SK-N-SH (cell line): ENCODE data around the gene SEC16A. TPM values are rescaled to one million over a fixed set of nuclear protein-coding genes. Genes with fewer than 3 reads are reported as not detected.

ENCODE experiments used
- CTCF ChIA-PET: fragments of 300-600, 350-600 bp; formaldehyde crosslinking; extraction: SDS; loops from one replicate; lab custom pipeline; 2021; lab: Yijun Ruan, JAX
- POLR2A ChIA-PET: fragments of 350-600 bp; sonication (Branson Sonifier 250); formaldehyde crosslinking; extraction: SDS; loops from one replicate; lab custom pipeline; 2020; ENCODE audit warnings: antibody characterized with exemption, inconsistent platforms; lab: Yijun Ruan, JAX
- DNase-seq: peaks from one replicate; pipeline ENCODE4 v3.0.0; 2012
- H2AFZ ChIP-seq: fragments of 200-600 bp; sonication (generic); 2 replicates; pipeline ENCODE4 v1.8.1; 2016; ENCODE audit warnings: antibody characterized with exemption, mild to moderate bottlenecking, low read depth
- H3F3A ChIP-seq: fragments of 200-600 bp; sonication (generic); replicated peaks from 2 replicates; pipeline ENCODE3; 2016; ENCODE audit warnings: antibody characterized with exemption, mild to moderate bottlenecking; ENCODE audit not compliant: insufficient read depth
- H3K27ac ChIP-seq, 2 experiments: fragments of 200-500 bp in 1 of 2; fragments of 200-600 bp in 1 of 2; sonication (Bioruptor generic) in 1 of 2; sonication (generic), shearing (Covaris generic) in 1 of 2; 2 replicates each; pipeline versions ENCODE4 v1.5.1 to v1.6.1; 2014 to 2016; ENCODE audit warnings: low read depth in 2 of 2, inconsistent platforms in 1 of 2, low read length in 1 of 2, mild to moderate bottlenecking in 1 of 2, mixed read lengths in 1 of 2
- H3K27me3 ChIP-seq: fragments of 200-600 bp; sonication (generic), shearing (Covaris generic); 2 replicates; pipeline ENCODE4 v1.6.1; 2016; ENCODE audit warnings: mixed run types; ENCODE audit not compliant: insufficient read depth
- H3K36me3 ChIP-seq, 2 experiments: fragments of 200-500 bp in 1 of 2; fragments of 200-600 bp in 1 of 2; sonication (Bioruptor generic) in 1 of 2; sonication (generic) in 1 of 2; replicated peaks in 1 of 2; 2 replicates each; pipeline versions ENCODE3 to v1.5.1; 2014 to 2016; ENCODE audit warnings: low read length in 1 of 2, mild to moderate bottlenecking in 1 of 2; ENCODE audit not compliant: insufficient read depth in 2 of 2, control insufficient read depth in 1 of 2
- H3K4me1 ChIP-seq, 2 experiments: fragments of 200-500 bp in 1 of 2; fragments of 200-600 bp in 1 of 2; sonication (Bioruptor generic) in 1 of 2; sonication (generic), shearing (Covaris generic) in 1 of 2; 2 replicates each; pipeline versions ENCODE4 v1.5.1 to v1.6.1; 2014 to 2016; ENCODE audit warnings: low read depth in 1 of 2, low read length in 1 of 2, mixed run types in 1 of 2; ENCODE audit not compliant: insufficient read depth in 2 of 2, control insufficient read depth in 1 of 2
- H3K4me2 ChIP-seq: fragments of 200-600 bp; sonication (generic), shearing (Covaris generic); 2 replicates; pipeline ENCODE4 v1.6.1; 2017; ENCODE audit warnings: mixed run types
- H3K4me3 ChIP-seq, 2 experiments: fragments of 200-500 bp in 1 of 2; fragments of 200-600 bp in 1 of 2; sonication (Bioruptor generic) in 1 of 2; sonication (generic), shearing (Covaris generic) in 1 of 2; 2 replicates each; pipeline versions ENCODE4 v1.5.1 to v1.8.1; 2014 to 2016; ENCODE audit warnings: low read depth in 2 of 2, inconsistent platforms in 1 of 2, low read length in 1 of 2, mild to moderate bottlenecking in 1 of 2, mixed read lengths in 1 of 2, moderate library complexity in 1 of 2
- H3K79me2 ChIP-seq: fragments of 200-600 bp; sonication (generic); 2 replicates; pipeline ENCODE4 v1.8.1; 2017; ENCODE audit warnings: mild to moderate bottlenecking; ENCODE audit not compliant: insufficient read depth
- H3K9ac ChIP-seq: fragments of 200-600 bp; sonication (generic); 2 replicates; pipeline ENCODE4 v1.6.1; 2017; ENCODE audit warnings: mixed run types
- H3K9me2 ChIP-seq: fragments of 200-600 bp; sonication (generic); 2 replicates; pipeline ENCODE4 v1.6.1; 2017; ENCODE audit warnings: mixed run types
- H3K9me3 ChIP-seq: fragments of 200-600 bp; sonication (generic); 2 replicates; pipeline ENCODE4 v1.6.1; 2017; ENCODE audit warnings: mixed run types, mild to moderate bottlenecking, moderate library complexity
- H4K20me1 ChIP-seq: fragments of 200-600 bp; sonication (generic); 2 replicates; pipeline ENCODE4 v1.6.1; 2017; ENCODE audit warnings: mild to moderate bottlenecking, mixed run types; ENCODE audit not compliant: insufficient read depth
- CHD2 ChIP-seq: fragments of 150-350 bp; IDR thresholded peaks from 2 replicates; pipeline ENCODE4 v1.6.1; 2018; ENCODE audit warnings: low read length; ENCODE audit not compliant: partially characterized antibody
- ELF1 ChIP-seq: IDR thresholded peaks from 2 replicates; pipeline ENCODE4 v1.4.0; 2012
- GABPA ChIP-seq: IDR thresholded peaks from 2 replicates; pipeline ENCODE4 v1.4.0; 2012; ENCODE audit warnings: low read depth, mild to moderate bottlenecking
- REST ChIP-seq: IDR thresholded peaks from 2 replicates; pipeline ENCODE4 v1.6.1; 2012; ENCODE audit warnings: mild to moderate bottlenecking, low read depth, low read length, moderate library complexity
- RXRA ChIP-seq: IDR thresholded peaks from 2 replicates; pipeline ENCODE4 v1.4.0; 2012; ENCODE audit warnings: low read depth, mild to moderate bottlenecking, borderline replicate concordance
- TAF1 ChIP-seq: IDR thresholded peaks from 2 replicates; pipeline ENCODE4 v1.6.1; 2012; ENCODE audit warnings: low read depth, mild to moderate bottlenecking, low read length, moderate library complexity, borderline replicate concordance
- USF2 ChIP-seq: fragments of 150-350 bp; IDR thresholded peaks from 2 replicates; pipeline ENCODE4 v1.6.1; 2017; ENCODE audit warnings: antibody characterized with exemption, low read length, low read depth, borderline replicate concordance
- WGBS: methylation state at CpG from one replicate; pipeline ENCODE4 v1.1.6; 2017; ENCODE audit warnings: low lambda C conversion rate; 5-methylcytosine and 5-hydroxymethylcytosine counted together
- polyA plus RNA-seq, 3 experiments: library from polyadenylated mRNA; depleted of rRNA; stranded (reverse); fragments of >200 nt; gene quantifications; 2 replicates each; pipeline ENCODE4 v1.2.3, GENCODE V29; 2012

The SEC16A gene
- polyA plus RNA-seq, 1 of the 3 experiments (the other 2 are of a cell fraction), result 25.9 TPM

GRCh38 chr9:136476369-136477150 lies 6.3 kb downstream of the SEC16A start (continued):
- TF ChIP-seq TAF1, result no peak
- TF ChIP-seq GABPA, result no peak

GRCh38 chr9:136474974-136475865 lies 7.6 kb downstream of the SEC16A start:
- DNase-seq, result no peak
- H2AFZ ChIP-seq, result no peak overlapping the region
- H3K27me3 ChIP-seq, result no peaks in the 10 kb centered on the region
- H3K36me3 ChIP-seq, result peaks cover 55 to 76% of the 10 kb centered on the region in 2 experiments
- H3K4me3 ChIP-seq, result no peak overlapping the region
- H3K4me2 ChIP-seq, result no peak overlapping the region
- TF ChIP-seq RXRA, result no peak
- no peak for TF ChIP-seq REST
- TF ChIP-seq ELF1, result no peak
- no peak for TF ChIP-seq TAF1
- no peak for TF ChIP-seq CHD2
- no peak for TF ChIP-seq USF2
- peaks cover 99% of the 10 kb centered on the region for H4K20me1 ChIP-seq
- peaks cover 99% of the 10 kb centered on the region for H3K79me2 ChIP-seq
- no peaks in the 10 kb centered on the region for H3K4me1 ChIP-seq
- POLR2A ChIA-PET, result no interaction called here
- 97% methylated on average over 28 of the region's 34 CpGs for WGBS
- no peak overlapping the region for H3K27ac ChIP-seq
- CTCF ChIA-PET, result interaction anchor here (0.8 to 2.4 kb wide), 4 partner anchors 8 to 35 kb away, joined by 3 to 7 read pairs (median 4); partner anchors contain the start of gene INPP5E
- H3F3A ChIP-seq, result no peaks in the 10 kb centered on the region
- no peaks in the 10 kb centered on the region for H3K9me2 ChIP-seq
- H3K9me3 ChIP-seq, result no peaks in the 10 kb centered on the region
- no peak overlapping the region for H3K9ac ChIP-seq
